GM12891 (cell line): Measurements from ENCODE around the gene LRP1B.

ENCODE experiments used
- DNase-seq: peaks from one replicate; pipeline ENCODE4 v3.0.0; 2011; ENCODE audit warnings: low spot score; ENCODE audit not compliant: insufficient read length
- FAIRE-seq: peaks from 2 replicates; lab custom pipeline; 2011; peaks lifted over from hg19 to GRCh38; lab: Jason Lieb, UNC
- PAX5 ChIP-seq: IDR thresholded peaks from 2 replicates; pipeline ENCODE4 v1.6.1; 2011; ENCODE audit warnings: low read length, moderate library complexity, mild to moderate bottlenecking; ENCODE audit not compliant: insufficient read depth, severe bottlenecking
- POLR2A ChIP-seq: IDR thresholded peaks from 2 replicates; pipeline ENCODE4 v1.6.1; 2011; ENCODE audit warnings: low read depth, low read length, control low read depth
- POLR2AphosphoS5 ChIP-seq: IDR thresholded peaks from 2 replicates; pipeline ENCODE4 v1.6.1; 2011; ENCODE audit warnings: low read depth, low read length, control low read depth
- POU2F2 ChIP-seq: IDR thresholded peaks from 2 replicates; pipeline ENCODE4 v1.6.1; 2011; ENCODE audit warnings: low read depth, mild to moderate bottlenecking, control low read depth, low read length, moderate library complexity
- SPI1 ChIP-seq: IDR thresholded peaks from 2 replicates; pipeline ENCODE4 v1.6.1; 2011; ENCODE audit warnings: low read depth, low read length, control low read depth
- TAF1 ChIP-seq: IDR thresholded peaks from 2 replicates; pipeline ENCODE4 v1.6.1; 2011; ENCODE audit warnings: low read depth, low read length, control low read depth

LRP1B gene

DNA sequence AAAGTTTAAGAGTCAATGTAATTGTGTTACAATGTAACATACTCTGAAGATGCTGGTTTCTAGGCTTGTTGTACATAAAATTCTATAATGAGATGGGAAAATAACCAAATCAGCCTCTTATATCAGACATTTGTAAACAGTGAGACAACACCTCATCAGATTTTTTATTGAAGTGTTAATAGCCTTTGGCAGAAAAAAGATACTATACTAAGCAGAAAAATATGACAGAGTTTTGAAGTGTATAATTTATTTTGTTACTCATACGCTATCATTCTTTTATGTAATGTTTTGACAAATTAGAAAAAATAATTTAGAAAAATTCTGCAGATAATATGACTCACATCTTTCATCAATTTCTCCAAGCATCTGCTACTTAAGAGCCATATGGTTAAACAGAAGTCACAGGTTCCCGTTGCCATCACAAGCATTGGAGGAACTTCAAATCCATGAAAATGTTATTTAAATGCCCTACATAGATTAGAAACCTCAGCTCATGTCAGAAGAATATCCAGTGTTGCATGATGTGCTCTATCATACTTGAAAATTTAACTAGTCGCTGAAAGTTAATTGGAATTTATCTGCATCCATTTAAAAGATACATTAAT, 535.4 kb downstream of the LRP1B start:
- DNase-seq (no peak), FAIRE-seq (no peak)
- TF ChIP-seq POLR2AphosphoS5 (no peak), PAX5 (no peak), POU2F2 (no peak), POLR2A (no peak), SPI1 (no peak), TAF1 (no peak)

DNA sequence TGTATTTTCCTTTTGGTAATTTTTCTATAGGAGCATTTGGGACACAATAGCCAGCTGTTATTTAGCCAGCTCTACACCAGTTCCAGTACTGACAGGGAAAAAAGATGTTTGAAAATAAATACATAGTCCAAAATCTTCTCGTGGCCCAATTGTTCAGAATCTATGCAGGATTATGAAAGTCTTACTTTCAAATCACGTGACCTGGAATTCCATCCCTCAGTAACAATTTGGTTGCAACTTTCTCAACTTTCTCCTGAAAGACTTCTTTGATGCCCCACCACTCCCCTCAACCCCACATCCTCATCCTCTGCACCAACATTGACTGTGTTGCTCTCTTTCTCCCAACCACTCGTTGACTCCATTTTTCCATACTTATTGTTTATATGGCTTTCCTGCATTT, 539.0 kb downstream of the LRP1B start:
- no peak for DNase-seq
- TF ChIP-seq SPI1, result no peak
- TF ChIP-seq POLR2A, result no peak
- TF ChIP-seq POU2F2, result no peak
- TF ChIP-seq POLR2AphosphoS5, result no peak
- no peak for TF ChIP-seq PAX5
- TF ChIP-seq TAF1, result no peak
- no peak for FAIRE-seq

DNA sequence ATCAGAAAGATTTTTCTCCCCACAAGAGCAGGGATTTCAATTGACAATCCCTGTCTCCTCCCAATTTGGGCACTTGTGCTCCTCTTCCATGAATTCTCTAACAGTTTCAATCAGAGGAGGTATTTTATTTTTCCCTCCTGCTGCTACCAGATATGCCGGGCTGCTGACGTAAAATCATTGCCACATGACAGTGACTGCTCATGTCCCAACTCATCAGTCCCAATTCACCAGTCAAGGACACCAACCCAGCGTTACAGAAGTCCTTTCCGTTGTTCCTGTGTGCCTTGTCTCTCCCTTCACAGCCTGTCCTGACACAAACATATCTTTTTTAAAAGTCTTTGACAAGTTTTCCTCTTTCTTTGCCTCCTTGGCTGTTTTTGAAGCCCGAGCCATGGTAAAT, 540.2 kb downstream of the LRP1B start:
- DNase-seq, result no peak
- no peak for FAIRE-seq
- TF ChIP-seq PAX5, result no peak
- no peak for TF ChIP-seq POLR2AphosphoS5
- TF ChIP-seq POU2F2, result no peak
- no peak for TF ChIP-seq SPI1
- no peak for TF ChIP-seq TAF1
- no peak for TF ChIP-seq POLR2A

DNA sequence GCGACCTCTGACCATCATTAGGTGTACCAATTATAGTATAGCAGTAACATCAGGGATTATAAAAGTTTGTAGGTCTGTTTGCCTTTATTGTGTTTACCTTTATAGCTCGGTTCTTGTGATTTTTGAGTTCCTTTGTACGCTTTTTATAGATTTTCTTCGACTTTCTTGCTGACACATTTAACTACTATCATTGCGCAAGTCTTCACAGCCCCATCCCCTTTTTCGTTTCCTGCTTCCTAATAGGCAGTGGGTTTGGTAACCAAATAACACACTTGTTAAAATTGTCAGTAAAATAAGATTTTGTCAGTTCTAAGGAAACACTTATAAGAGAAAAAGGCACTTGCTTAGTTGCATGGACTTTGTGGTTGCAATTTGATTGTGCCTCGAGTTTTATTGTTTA, 541.5 kb downstream of the LRP1B start:
- no peak for FAIRE-seq
- TF ChIP-seq POU2F2 (no peak), SPI1 (no peak), POLR2AphosphoS5 (no peak), TAF1 (no peak), POLR2A (no peak), PAX5 (no peak)
- no peak for DNase-seq

DNA sequence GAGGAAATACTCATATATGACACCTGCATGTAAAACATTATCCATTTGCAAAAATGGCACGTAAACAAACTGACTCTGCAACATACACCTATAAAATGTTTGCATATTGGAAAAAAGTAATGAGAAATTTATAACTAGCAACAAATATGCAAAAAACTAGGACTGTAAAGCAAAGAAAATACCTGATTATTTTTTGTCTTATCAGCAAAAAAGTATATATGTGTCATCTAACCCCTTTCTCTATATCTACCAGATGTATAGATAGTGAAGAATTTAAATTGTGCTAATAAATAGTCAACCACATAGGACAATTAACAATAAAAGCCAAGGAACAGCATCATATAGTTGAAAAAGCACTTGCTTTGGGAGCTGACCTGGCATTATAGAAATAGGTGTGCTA, 543.8 kb downstream of the LRP1B start:
- TF ChIP-seq SPI1 (no peak), PAX5 (no peak), POLR2AphosphoS5 (no peak), TAF1 (no peak), POU2F2 (no peak)
- FAIRE-seq (no peak), DNase-seq (no peak)

DNA sequence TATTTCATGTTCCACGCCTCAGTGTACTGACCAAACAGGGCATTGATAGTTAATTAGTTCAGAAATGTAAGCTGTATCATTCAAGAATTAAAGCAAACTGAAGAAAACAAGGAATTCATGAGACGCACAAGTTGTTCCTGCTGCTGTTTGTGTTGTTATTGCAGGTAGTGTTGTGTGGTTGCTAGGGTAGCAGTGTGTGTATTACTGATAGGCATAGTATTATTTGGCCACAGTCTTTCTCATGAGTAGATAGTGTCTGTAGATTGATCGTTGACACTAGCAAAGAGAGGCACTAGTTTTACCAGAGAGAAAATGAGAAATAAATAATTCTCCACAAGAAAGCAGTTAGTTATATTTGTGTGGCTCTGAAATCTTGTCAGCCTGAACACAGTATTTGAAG, 548.6 kb downstream of the LRP1B start:
- no peak for TF ChIP-seq TAF1
- TF ChIP-seq POU2F2, result no peak
- no peak for TF ChIP-seq POLR2AphosphoS5
- TF ChIP-seq PAX5, result no peak
- no peak for TF ChIP-seq POLR2A
- no peak for TF ChIP-seq SPI1
- FAIRE-seq, result no peak
- DNase-seq, result no peak

DNA sequence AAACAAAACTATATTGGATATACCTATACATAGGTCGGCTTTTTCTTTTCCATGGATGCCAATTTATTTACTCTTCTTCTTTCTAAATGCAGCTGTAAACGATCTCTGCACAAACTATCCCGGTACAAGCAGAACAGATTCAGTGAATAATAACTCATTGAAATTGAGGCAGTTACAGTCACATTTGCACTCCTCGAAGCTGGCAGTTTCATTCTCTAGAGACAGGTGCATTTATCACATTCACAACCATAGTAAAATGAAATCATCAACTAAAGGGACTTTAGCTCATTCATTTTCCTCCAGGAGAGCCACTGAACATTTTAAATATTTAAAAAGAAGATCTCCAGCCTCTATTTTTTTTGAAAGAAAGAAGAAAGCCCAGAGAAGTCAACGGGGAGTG, 551.7 kb downstream of the LRP1B start:
- FAIRE-seq, result no peak
- TF ChIP-seq POLR2A (no peak), SPI1 (no peak), POU2F2 (no peak), POLR2AphosphoS5 (no peak), TAF1 (no peak), PAX5 (no peak)
- no peak for DNase-seq

DNA sequence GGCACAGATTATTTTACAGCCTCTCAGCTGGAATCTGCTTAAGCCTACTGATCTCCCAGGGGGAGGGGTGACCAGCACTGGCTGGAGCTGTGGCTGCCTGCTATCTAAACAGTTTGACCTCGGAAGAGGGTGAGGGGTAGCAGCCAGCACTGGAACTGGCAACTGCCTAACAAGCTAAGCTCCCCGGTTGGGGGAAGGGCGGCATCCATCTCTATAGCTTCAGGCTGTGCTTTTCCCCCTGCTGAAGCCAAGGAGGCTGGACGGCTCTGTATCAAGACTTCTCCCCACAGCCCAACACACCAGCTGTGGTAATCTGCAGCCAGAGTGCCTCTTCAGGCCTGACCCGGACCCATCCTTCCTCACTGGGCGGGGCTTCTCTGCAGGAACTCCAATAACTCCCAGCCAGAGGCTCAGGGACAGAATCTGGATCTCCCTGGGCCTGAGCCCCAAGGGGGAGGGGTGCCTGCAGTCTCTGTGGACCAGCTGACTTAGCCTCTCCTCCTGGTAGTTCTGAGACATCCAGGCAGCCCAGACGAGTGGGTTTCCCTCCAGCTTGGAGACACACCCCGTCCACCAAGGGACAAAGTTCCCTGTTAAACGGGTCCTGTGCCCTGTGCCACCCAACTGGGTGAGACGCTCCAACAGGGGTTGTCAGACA, 560.2 kb downstream of the LRP1B start:
- FAIRE-seq (no peak), DNase-seq (no peak)
- no peak for TF ChIP-seq TAF1
- TF ChIP-seq POLR2AphosphoS5, result no peak
- TF ChIP-seq PAX5, result no peak
- no peak for TF ChIP-seq POLR2A
- no peak for TF ChIP-seq POU2F2
- TF ChIP-seq SPI1, result no peak

DNA sequence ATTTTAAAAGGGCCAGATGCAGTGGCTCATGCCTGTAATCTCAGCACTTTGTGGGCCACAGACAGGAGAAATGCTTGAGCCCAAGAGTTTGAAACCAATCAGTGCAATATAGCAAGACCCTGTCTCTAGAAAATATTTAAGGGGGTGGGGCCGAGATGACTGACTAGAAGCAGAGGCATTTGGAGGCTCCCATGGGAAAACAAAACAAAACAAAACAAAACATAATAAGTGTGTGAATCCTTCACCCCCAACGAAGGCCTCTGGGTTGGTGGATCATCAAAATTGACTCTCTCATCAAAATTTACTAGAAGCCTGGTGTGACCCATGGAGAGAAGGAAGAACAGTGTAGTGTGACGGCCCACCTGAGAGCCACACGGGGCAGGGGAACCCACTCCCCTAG, 560.9 kb downstream of the LRP1B start:
- TF ChIP-seq POLR2A, result no peak
- TF ChIP-seq PAX5, result no peak
- TF ChIP-seq POU2F2, result no peak
- TF ChIP-seq SPI1, result no peak
- TF ChIP-seq POLR2AphosphoS5, result no peak
- no peak for TF ChIP-seq TAF1
- FAIRE-seq, result no peak
- no peak for DNase-seq

DNA sequence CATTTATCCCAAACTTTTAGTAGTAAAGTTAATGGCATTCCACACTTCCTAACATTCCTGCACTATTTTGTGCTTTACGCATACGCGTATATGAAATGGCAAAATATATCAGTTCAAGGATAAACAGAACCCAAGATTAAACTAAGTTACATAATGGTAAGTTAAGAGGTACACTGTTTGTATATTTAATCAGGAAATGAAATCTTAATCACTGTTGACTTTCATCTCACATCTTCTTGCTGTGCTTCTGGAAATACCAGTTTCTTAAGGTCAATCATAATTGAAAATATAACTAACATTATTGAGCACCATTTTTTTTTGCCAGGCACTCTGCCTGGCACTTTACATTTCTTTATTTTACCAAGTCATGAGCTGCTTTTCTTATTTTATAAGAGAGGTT, 565.2 kb downstream of the LRP1B start:
- DNase-seq (no peak), FAIRE-seq (no peak)
- TF ChIP-seq SPI1 (no peak), POLR2AphosphoS5 (no peak), POU2F2 (no peak), POLR2A (no peak), TAF1 (no peak), PAX5 (no peak)

DNA sequence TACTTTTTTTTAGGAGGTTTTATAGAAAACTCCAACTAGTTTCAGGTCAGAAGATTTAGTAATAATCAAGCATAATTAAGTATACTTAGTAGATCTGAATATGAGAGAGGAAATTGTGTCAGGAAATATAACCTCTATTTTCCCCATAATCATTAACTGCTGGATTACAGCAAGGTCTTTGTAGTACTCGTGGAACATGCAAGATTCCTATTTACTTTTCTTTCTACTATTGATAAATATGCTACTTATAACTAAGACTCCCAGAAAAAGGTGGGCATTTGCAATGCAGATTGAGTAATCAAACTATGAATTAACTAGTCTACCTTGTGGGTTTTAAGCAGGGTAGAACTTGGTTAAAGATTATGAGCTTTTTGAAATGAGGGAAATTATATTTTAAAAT, 570.1 kb downstream of the LRP1B start:
- FAIRE-seq, result no peak
- no peak for DNase-seq
- no peak for TF ChIP-seq SPI1
